SU-DHL-6 (cell line): ENCODE results near the gene VAT1L.

Source experiments
- EZH2phosphoT487 ChIP-seq: fragments of 200-600 bp; sonication (generic), shearing (Covaris generic); conservative IDR thresholded peaks from 2 replicates; pipeline ENCODE4 v1.6.1; 2018; ENCODE audit warnings: mild to moderate bottlenecking, antibody characterized with exemption, low read length, moderate library complexity, mixed read lengths
- TF ChIP-seq, protein P1 (sequence below): fragments of 200-600 bp; sonication (generic); IDR thresholded peaks from one replicate; pipeline ENCODE4 v1.5.1; 2017; ENCODE audit warnings: antibody characterized with exemption, mild to moderate bottlenecking, low read length, moderate library complexity; ENCODE audit not compliant: insufficient read depth, poor library complexity, severe bottlenecking

DNA sequence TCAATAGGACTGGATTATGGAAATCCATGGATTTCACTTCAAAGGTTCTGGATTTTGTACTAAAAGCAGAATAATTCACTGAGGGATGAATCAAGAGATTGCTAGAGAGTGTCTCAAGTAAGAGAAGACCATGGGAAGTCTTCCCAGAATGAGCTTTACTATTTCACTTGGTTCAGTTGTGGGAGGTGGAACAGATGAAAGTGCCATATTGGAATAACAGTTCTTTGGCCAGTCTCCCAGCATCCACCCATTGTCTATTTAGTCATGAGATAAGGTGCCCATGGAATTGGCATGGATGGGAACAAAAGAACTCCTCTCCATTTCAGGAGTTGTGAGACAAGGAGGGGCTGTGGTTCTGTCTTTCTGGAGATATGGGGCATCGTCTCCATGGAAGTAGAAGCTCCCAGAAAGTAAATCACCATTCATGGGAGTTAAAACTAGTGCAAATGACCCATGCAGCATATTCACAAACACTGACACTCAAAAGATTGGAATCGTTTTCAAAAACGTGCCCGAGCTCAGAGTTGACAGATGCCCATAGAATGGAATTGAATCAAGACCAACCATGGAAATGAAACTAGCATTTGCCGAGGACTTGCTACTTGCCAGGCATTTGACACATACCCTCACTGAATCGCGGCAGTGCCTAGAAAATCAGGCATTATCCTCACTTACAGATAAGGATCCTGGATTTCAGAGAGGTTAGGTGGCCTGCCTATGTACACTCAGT is 197.8 kb downstream of the VAT1L start:
- TF ChIP-seq, protein P1, sequence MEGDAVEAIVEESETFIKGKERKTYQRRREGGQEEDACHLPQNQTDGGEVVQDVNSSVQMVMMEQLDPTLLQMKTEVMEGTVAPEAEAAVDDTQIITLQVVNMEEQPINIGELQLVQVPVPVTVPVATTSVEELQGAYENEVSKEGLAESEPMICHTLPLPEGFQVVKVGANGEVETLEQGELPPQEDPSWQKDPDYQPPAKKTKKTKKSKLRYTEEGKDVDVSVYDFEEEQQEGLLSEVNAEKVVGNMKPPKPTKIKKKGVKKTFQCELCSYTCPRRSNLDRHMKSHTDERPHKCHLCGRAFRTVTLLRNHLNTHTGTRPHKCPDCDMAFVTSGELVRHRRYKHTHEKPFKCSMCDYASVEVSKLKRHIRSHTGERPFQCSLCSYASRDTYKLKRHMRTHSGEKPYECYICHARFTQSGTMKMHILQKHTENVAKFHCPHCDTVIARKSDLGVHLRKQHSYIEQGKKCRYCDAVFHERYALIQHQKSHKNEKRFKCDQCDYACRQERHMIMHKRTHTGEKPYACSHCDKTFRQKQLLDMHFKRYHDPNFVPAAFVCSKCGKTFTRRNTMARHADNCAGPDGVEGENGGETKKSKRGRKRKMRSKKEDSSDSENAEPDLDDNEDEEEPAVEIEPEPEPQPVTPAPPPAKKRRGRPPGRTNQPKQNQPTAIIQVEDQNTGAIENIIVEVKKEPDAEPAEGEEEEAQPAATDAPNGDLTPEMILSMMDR, result no peak
- no peak for TF ChIP-seq EZH2phosphoT487
